AG20443 (cell line): ENCODE data around the gene PRKCA.
"Not testable (repeated sequence)": the region's sequence is repeated elsewhere in the genome, so short reads cannot be mapped to it uniquely, and the experiment has no call there.

Experiments used
- DNase-seq: peaks from one replicate; pipeline ENCODE4 v3.0.0; 2012; ENCODE audit warnings: low spot score, mixed read lengths

PRKCA gene

GRCh38 chr17:66578781-66579489, 276.5 kb downstream of the PRKCA start:
- DNase-seq, result no peak

GRCh38 chr17:66579556-66579955, 277.1 kb downstream of the PRKCA start:
- no peak for DNase-seq

DNA sequence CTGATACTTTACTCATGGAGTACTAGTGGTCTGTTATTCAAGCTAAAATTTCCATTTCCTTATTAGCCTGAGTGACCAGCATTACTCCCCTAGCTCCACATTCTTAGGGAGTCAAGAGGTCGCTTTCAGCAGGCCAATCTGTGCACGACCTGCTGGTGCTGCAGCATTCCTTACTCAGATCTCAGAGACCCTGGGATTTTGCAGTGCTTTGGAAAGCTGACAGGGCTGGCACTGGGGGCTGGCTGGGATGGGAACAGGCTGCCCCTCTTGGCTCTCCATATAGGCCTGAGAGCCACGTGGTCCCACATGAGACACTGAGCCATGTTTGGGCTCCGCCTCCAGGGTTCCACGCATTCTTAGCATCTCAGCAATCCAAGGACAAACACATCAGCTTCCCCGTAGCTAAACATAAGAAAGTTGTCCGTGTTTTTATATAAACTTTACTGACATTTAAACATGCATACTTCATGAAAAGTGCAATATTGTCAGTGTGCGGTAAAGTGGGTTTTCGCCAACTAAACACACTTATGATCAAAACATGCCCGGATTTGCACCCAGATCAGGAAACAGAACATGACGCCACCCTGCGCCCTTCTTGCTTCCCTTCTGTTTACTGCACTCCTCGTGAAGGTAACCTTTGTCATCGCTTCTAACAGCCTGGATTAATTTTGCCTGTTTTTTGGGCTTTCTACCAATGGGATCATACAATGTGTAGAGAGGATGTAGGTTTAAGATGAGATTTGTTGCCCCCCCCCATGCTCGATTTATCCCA, 278.0 kb downstream of the PRKCA start:
- no peak for DNase-seq

- DNase-seq, result no peak
Observed at GRCh38 chr17:66580956-66581391, 278.6 kb downstream of the PRKCA start.

- DNase-seq, result no peak
Observed at GRCh38 chr17:66582373-66583111, 280.1 kb downstream of the PRKCA start.

- no peak for DNase-seq
Observed at GRCh38 chr17:66583112-66583748, 280.8 kb downstream of the PRKCA start.

DNA sequence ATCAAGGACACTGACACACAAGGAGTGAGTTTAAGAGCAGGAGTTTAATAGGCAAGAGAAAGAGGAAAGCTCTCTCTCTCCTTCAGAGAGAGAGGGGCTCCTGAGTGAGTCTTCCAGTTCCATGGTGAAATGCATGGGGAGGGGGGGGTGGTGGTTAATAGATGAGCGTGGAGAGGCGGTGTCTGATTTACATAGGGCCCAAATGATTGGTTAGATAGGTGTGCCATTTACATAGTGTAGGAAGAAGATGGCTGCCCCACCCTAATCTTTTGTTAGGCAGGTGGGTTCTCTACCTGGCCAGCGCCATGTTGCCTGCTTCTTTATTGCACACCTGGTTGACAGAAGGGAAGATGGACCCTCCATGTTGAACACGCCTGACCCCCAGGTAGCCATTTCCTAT, 282.5 kb downstream of the PRKCA start:
- DNase-seq, result no peak

DNA sequence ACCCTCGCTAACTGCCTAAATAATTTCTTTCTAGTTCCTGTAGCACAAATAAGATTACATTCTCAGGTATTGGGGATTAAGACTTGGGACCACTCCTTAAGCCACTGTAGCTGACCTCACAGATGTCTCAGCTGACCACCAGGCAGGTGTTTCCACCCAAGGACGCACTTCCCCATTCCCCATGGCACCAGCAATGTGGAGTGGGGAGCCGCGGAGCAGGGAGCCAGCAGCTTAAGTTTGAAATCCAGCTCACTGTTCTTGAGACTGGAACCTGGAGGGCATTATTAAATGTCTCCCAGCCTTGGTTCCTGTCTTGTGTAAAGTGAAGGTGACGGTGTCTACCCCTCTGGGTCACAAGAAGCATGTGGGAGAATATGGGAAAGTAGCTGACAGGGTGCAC, 283.1 kb downstream of the PRKCA start:
- no peak for DNase-seq

DNA sequence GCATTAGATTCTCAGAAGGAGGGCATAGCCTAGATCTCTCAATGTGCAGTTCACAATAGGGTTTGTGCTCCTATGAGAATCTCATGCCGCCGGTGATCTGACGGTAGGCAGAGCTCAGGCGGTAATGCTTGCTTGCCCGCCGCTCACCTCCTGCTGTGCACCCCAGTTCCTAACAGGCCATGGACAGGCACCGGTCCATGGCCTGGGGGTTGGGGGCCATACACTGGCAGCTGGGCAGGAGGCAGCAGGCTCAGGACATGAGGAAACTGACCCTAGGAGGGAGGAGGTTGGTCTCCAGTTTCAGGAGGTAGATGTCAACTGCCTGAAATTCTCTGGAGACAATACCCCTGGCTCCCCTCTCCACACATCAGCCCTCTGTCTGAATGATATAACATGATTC, 287.5 kb downstream of the PRKCA start:
- no peak for DNase-seq

DNA sequence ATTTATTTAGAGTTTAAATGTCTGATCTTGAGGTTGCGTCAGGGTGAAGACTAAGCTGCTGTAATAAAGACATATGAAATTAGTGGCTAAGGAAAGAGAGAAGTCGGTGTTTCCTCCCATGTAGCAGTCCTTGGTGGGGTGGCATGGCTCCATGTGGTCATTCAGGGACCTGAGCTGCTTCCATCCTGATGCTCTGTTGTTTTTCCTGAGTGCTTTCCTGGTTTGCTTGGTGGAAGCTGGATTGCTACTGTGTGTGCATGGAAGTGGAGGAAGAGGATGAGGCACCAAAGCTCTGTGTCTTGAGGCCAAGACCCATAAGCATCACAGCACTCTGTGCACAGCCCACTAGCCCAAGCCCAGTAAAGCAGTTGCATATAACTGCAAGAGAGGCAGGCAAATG, 290.7 kb downstream of the PRKCA start:
- DNase-seq, result no peak

- no peak for DNase-seq
Observed at GRCh38 chr17:66595893-66596292, 293.5 kb downstream of the PRKCA start.

- no peak for DNase-seq
Observed at GRCh38 chr17:66602659-66603384, 300.4 kb downstream of the PRKCA start.

DNA sequence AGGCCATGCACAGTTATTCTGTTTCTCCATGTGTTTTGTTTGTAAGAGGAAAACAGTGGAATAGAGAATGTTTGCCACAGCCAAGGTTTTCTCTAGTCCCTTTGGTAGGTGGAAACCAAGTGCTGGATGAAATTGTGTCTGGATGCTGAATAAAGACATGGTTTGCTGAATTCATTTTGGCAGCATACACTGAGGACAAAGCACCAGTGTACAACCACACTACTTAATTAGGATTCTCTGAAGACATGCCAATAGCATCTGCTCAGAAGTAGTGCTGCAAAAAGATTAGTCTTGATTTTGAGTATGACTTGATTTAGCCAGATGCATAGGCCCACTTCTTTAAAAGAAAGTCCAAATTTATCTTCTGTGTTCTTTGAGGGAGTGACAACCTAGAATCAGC, 302.0 kb downstream of the PRKCA start:
- DNase-seq, result no peak

GRCh38 chr17:66605541-66605940, 303.1 kb downstream of the PRKCA start:
- no peak for DNase-seq

- no peak for DNase-seq
Observed at GRCh38 chr17:66610361-66611133, 308.1 kb downstream of the PRKCA start.

- DNase-seq, result no peak
Observed at GRCh38 chr17:66611397-66611796, 309.0 kb downstream of the PRKCA start.

DNA sequence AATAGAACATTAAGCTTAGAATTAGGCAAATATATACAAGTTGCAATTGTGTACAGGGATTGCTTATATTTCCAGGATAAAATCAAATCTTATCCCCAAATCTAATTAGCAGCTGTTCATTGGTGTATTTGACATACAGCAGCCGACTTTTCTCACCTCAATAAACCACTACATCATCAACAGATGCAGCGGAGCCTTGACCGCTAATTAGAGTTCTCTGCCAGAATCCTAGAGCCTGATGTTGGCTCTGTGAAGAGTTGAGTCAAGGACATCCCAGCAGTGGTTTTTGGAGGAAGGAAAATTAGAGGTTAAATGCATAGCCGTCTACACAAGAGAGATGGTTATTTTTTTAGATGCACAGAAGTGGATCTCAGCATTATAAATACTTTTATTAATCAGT, 310.6 kb downstream of the PRKCA start:
- DNase-seq, result no peak

- no peak for DNase-seq
Observed at GRCh38 chr17:66614469-66614868, 312.1 kb downstream of the PRKCA start.

DNA sequence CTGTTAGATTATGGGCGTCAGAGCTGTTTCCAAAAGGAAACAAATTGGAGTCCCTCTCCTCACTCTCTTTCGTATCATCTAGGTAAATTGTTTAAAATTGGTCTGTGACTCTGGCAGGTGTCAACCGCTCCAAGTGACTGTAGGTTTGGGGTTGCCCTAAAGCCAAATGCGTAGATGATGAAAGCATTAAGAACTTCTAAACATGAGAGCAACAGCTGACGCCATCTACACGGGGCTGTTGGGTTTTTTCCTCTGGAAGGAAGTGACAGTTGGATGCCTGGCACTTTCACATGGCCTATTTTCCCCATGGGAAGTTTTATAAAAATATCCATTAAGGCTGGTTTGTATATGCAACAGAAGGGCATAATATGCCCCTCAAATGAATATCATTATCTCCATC, 316.8 kb downstream of the PRKCA start:
- no peak for DNase-seq

- DNase-seq, result no peak
Observed at GRCh38 chr17:66620528-66620927, 318.1 kb downstream of the PRKCA start.

DNA sequence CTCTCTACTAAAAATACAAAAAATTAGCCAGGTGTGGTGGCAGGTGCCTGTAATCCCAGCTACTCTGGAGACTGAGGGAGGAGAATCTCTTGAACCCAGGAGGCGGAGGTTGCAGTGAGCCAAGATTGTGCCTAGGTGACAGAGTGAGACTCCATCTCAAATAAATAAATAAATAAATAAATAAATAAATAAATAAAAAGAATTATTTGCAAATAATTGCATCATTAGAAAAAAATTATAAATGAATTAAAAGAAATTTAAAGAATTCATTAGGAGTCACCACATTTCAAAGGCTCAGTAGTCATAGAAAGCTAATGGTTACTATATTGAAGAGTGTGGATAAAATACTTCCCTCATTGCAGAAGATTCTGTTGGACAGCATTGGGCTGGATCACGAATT, 322.2 kb downstream of the PRKCA start:
- DNase-seq, result not testable (repeated sequence)
